Uterus (tissue), 4 donors: ENCODE results near the gene ACP6. TPM values are rescaled to one million over a fixed set of nuclear protein-coding genes. Genes with fewer than 3 reads are reported as not detected.

Source experiments
- DNase-seq, 2 donors: peaks; one replicate each; pipeline ENCODE4 v3.0.0-alpha.2; 2019 to 2020
- H3K27ac ChIP-seq, 2 donors: fragments of 200-600 bp; sonication (generic); 1 replicate in 1 of 2; 2 replicates in 1 of 2; pipeline ENCODE4 v1.5.1; 2016 to 2018
- H3K27me3 ChIP-seq, 2 donors: fragments of 200-600 bp; sonication (generic); one replicate each; pipeline ENCODE4 v1.5.1; 2018 to 2019; ENCODE audit warnings: control low read depth in 1 of 2
- H3K36me3 ChIP-seq, 2 donors: fragments of 200-600 bp; sonication (generic); one replicate each; pipeline ENCODE4 v1.5.1; 2019; ENCODE audit warnings: control low read depth in 1 of 2
- H3K4me1 ChIP-seq, 2 donors: fragments of 200-600 bp; sonication (generic); one replicate each; pipeline ENCODE4 v1.5.1; 2018 to 2019; ENCODE audit warnings: control low read depth in 1 of 2
- H3K4me3 ChIP-seq, 2 donors: fragments of 200-600 bp; sonication (generic); 1 replicate in 1 of 2; 2 replicates in 1 of 2; pipeline ENCODE4 v1.5.1; 2018 to 2019; ENCODE audit warnings: mild to moderate bottlenecking in 1 of 2
- H3K9me3 ChIP-seq, 2 donors: fragments of 200-600 bp; sonication (generic); one replicate each; pipeline ENCODE4 v1.5.1; 2019; ENCODE audit warnings: control low read depth in 1 of 2
- POLR2A ChIP-seq, 2 donors: fragments of 450-650 bp; IDR thresholded peaks; one replicate each; pipeline ENCODE4 v1.6.1; 2016; ENCODE audit warnings: antibody characterized with exemption in 2 of 2, mild to moderate bottlenecking in 1 of 2, moderate library complexity in 1 of 2
- intact Hi-C: fragments of 100-400 bp; cut with DNase I; formaldehyde crosslinking; loops from one replicate; pipeline ENCODE4 v1.15.1; 2023; ENCODE audit warnings: low total_unique reads
- small RNA-seq: library from RNA; depleted of rRNA; stranded (forward); fragments of <200 nt; gene quantifications from one replicate; pipeline ENCODE3, GENCODE V24; 2016
- total RNA-seq, 4 donors: library from RNA; depleted of rRNA in 3 of 4; stranded (reverse); fragments of >200 nt in 3 of 4; gene quantifications; one replicate each; pipeline versions ENCODE4 v1.1.0 to v1.2.4, GENCODE V29; 2014 to 2023
- TF ChIP-seq, protein P1 (sequence below), 4 experiments: fragments of 200-600 bp in 2 of 4; fragments of 450-650 bp in 2 of 4; sonication (generic) in 2 of 4; IDR thresholded peaks; one replicate each; pipeline ENCODE4 v1.5.1; 2016 to 2019; ENCODE audit warnings: antibody characterized with exemption in 4 of 4, mild to moderate bottlenecking in 2 of 4, moderate library complexity in 1 of 4
- donor health status: DM: yes; HTN: yes; CAD: no.

The ACP6 gene
- total RNA-seq, 4 donors from 2014 or later = 3.6 to 29.3 (median 9.7) TPM

DNA sequence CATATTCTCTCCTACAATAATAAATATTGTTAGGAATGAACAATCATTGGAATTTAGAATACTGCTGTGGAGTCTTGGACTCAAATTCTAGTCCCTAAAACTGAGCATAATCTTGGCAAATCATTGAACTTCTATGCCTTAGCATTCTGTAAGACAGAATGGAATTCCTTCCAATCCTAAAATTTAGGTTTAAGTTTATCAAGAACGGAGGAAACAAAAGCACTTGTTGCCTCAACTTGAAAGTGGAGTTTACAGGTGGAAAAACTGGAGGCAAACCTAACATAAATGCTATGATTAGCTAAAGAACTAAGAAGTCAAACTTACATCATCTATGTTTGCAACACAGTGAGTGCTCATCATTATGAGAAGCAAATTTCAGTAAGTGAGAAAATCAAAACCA lies 73.3 kb downstream of the ACP6 start:
- intact Hi-C loops = no loop called here
- no peaks in the 10 kb centered on the region for H3K9me3 ChIP-seq
- no peak for TF ChIP-seq POLR2A (IDR thresholded peaks at IDR 0.05)
- TF ChIP-seq, protein P1, sequence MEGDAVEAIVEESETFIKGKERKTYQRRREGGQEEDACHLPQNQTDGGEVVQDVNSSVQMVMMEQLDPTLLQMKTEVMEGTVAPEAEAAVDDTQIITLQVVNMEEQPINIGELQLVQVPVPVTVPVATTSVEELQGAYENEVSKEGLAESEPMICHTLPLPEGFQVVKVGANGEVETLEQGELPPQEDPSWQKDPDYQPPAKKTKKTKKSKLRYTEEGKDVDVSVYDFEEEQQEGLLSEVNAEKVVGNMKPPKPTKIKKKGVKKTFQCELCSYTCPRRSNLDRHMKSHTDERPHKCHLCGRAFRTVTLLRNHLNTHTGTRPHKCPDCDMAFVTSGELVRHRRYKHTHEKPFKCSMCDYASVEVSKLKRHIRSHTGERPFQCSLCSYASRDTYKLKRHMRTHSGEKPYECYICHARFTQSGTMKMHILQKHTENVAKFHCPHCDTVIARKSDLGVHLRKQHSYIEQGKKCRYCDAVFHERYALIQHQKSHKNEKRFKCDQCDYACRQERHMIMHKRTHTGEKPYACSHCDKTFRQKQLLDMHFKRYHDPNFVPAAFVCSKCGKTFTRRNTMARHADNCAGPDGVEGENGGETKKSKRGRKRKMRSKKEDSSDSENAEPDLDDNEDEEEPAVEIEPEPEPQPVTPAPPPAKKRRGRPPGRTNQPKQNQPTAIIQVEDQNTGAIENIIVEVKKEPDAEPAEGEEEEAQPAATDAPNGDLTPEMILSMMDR (IDR thresholded peaks at IDR 0.05) = no peak
- no peak overlapping the region for H3K27ac ChIP-seq
- no peaks in the 10 kb centered on the region for H3K36me3 ChIP-seq
- DNase-seq = no peak
- no peaks in the 10 kb centered on the region for H3K27me3 ChIP-seq
- H3K4me1 ChIP-seq = no peaks in the 10 kb centered on the region
- H3K4me3 ChIP-seq = no peak overlapping the region

Small RNA genes lying within 50 kb of the gene (small RNA-seq; reads per million reads assigned to genes)
- gene RN7SL261P = not detected

Other genes with a start within 250 kb of the ACP6 start
- gene BCL9, start 129.0 kb downstream of the ACP6 start, total RNA-seq = 10 to 100 TPM in 2 of 4 donors, 1 to 10 TPM in 2; 4.6 to 55.1 (median 9.9) TPM
- gene GJA5, start 90.1 kb upstream of the ACP6 start, total RNA-seq = 10 to 100 TPM in 3 of 4 donors, 1 to 10 TPM in 1; 10.0 to 24.5 (median 15.1) TPM
- not detected for gene GJA8, start 232.3 kb upstream of the ACP6 start, total RNA-seq